Naive thymus-derived CD8-positive, alpha-beta T cell (primary cell): Measurements from ENCODE around the gene IRF2BPL. TPM values are rescaled to one million over a fixed set of nuclear protein-coding genes. Genes with fewer than 3 reads are reported as not detected.

Experiments
- ATAC-seq, 2 donors: fragments of 150-1000 bp; cut with Tn5 transposase in 1 of 2; sonication (Bioruptor Pico), chemical (Tn5 transposase) in 1 of 2; 1 replicate in 1 of 2; 2 replicates in 1 of 2; pipeline ENCODE4 v1.10.0; 2021; ENCODE audit warnings: mild to moderate bottlenecking in 2 of 2, moderate library complexity in 2 of 2
- POLR2A ChIA-PET: fragments of 350-600 bp; sonication (Branson Sonifier 250); formaldehyde crosslinking; loops from one replicate; lab custom pipeline; 2021; ENCODE audit warnings: antibody characterized with exemption; lab: Charles Lee
- DNase-seq, 10 donors: peaks; one replicate each; pipeline versions ENCODE4 v3.0.0 to v3.0.0-alpha.2; 2020 to 2022
- H3K27ac Mint-ChIP-seq, 10 donors: one replicate each; pipeline ENCODE4 v1.8.0; 2020 to 2022; ENCODE audit warnings: mild to moderate bottlenecking in 10 of 10, mixed read lengths in 10 of 10, moderate library complexity in 4 of 10, inconsistent platforms in 1 of 10
- H3K27me3 Mint-ChIP-seq, 5 donors: one replicate each; pipeline ENCODE4 v1.8.0; 2021 to 2022; ENCODE audit warnings: mixed read lengths in 5 of 5
- H3K36me3 Mint-ChIP-seq, 3 donors: one replicate each; pipeline ENCODE4 v1.8.0; 2020 to 2022; ENCODE audit warnings: mixed read lengths in 3 of 3, mild to moderate bottlenecking in 2 of 3, inconsistent platforms in 1 of 3
- H3K4me1 Mint-ChIP-seq, 4 donors: one replicate each; pipeline ENCODE4 v1.8.0; 2021 to 2022; ENCODE audit warnings: mixed read lengths in 4 of 4
- H3K4me3 Mint-ChIP-seq, 10 donors: one replicate each; pipeline ENCODE4 v1.8.0; 2020 to 2022; ENCODE audit warnings: mild to moderate bottlenecking in 10 of 10, mixed read lengths in 10 of 10, moderate library complexity in 6 of 10, inconsistent platforms in 1 of 10
- H3K9me3 Mint-ChIP-seq, 9 donors: one replicate each; pipeline ENCODE4 v1.8.0; 2020 to 2022; ENCODE audit warnings: mixed read lengths in 9 of 9, mild to moderate bottlenecking in 3 of 9, inconsistent platforms in 1 of 9, moderate library complexity in 1 of 9
- polyA plus RNA-seq, 3 donors: library from polyadenylated mRNA; unstranded; fragments of 300-500 nt; fragmentation: Illumina TruSeq; gene quantifications; one replicate each; pipeline ENCODE4 v1.2.3, GENCODE V29; 2021
- total RNA-seq, 8 experiments: library from RNA in 2 of 8; stranded (reverse) in 2 of 8; gene quantifications; one replicate each; pipeline ENCODE4 v1.2.3 and lab custom pipeline; 2021 to 2026

IRF2BPL gene
- total and polyA plus RNA-seq, 5 experiments from 2014 or later = 1.9 to 26.5 (median 3.3) TPM

DNA sequence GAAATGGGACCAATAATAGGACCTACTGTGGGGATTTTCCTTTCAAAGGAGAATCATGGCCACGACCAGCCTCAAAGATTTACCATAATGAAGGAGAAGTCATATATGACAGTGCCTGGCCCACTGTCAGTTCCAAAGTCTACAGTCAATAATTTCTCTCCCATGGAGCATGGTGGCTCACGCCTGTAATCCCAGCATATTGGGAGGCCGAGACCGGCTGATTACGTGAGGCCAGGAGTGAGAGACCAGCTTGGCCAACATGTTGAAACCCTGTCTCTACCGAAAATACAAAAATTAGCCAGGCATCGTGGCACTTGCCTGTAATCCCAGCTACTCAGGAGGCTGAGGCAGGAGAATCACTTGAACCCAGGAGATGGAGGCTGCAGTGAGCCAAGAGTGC is 13.8 kb downstream of the IRF2BPL start:
- POLR2A ChIA-PET = interaction anchor here (1.3 to 2.0 kb wide), 2 partner anchors 10 to 25 kb away, joined by 3 to 5 read pairs; no protein-coding TSS in a partner anchor
- DNase-seq = no peak
- Mint-ChIP-seq H3K36me3 (no peaks in the 10 kb centered on the region), H3K27ac (no peak overlapping the region), H3K27me3 (peaks cover 0 to 4% (median 0%) of the 10 kb centered on the region in 5 donors), H3K9me3 (no peaks in the 10 kb centered on the region), H3K4me3 (no peak overlapping the region), H3K4me1 (peaks cover 5 to 16% (median 12%) of the 10 kb centered on the region in 4 donors)
- no peak for ATAC-seq

- Mint-ChIP-seq H3K4me1 (peaks cover 5 to 16% (median 12%) of the 10 kb centered on the region in 4 donors), H3K27ac (no peak overlapping the region), H3K27me3 (peaks cover 0 to 4% (median 0%) of the 10 kb centered on the region in 5 donors), H3K4me3 (no peak overlapping the region), H3K9me3 (no peaks in the 10 kb centered on the region), H3K36me3 (no peaks in the 10 kb centered on the region)
- DNase-seq (no peak), ATAC-seq (no peak)
- POLR2A ChIA-PET = interaction anchor here (0.5 to 2.0 kb wide), 3 partner anchors 11 to 27 kb away, joined by 3 to 5 read pairs (median 5); no protein-coding TSS in a partner anchor
Measured at GRCh38 chr14:77014004-77014604, 14.4 kb downstream of the IRF2BPL start.

- Mint-ChIP-seq H3K4me1 (peaks cover 5 to 16% (median 12%) of the 10 kb centered on the region in 4 donors), H3K4me3 (no peak overlapping the region), H3K36me3 (no peaks in the 10 kb centered on the region), H3K9me3 (no peaks in the 10 kb centered on the region), H3K27me3 (peaks cover 0 to 4% (median 0%) of the 10 kb centered on the region in 5 donors), H3K27ac (peak overlapping the region in 3 of 10 donors; percentile 20 to 90 (median 87))
- POLR2A ChIA-PET = no interaction called here
- DNase-seq (no peak), ATAC-seq (no peak)
Measured at GRCh38 chr14:77012193-77012765, 16.2 kb downstream of the IRF2BPL start.

DNA sequence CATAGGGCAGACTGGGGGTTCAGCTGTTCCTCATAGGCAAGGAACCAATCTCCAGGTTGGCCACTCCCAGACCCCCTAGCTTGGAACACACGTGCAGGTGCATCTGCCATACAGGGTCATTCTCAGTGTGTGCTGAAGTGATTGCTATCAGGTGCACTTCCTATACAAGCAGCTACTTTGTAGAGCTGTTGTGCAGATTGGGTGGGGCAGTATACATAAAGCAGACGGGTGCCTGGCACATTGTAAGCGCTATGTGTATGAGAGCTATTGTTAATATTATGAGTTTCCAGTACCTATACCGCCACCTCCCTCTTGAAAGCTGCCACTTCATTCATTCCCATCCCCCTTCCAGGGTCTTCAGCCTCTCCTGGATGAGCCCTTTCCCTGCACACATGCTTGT is 17.3 kb downstream of the IRF2BPL start:
- Mint-ChIP-seq H3K4me1 (peaks cover 5 to 16% (median 12%) of the 10 kb centered on the region in 4 donors), H3K27ac (peak overlapping the region in 1 of 10 donors; percentile 12), H3K4me3 (no peak overlapping the region), H3K27me3 (peaks cover 0 to 4% (median 0%) of the 10 kb centered on the region in 5 donors), H3K36me3 (no peaks in the 10 kb centered on the region), H3K9me3 (no peaks in the 10 kb centered on the region)
- DNase-seq (no peak), ATAC-seq (no peak)
- POLR2A ChIA-PET = interaction anchor here (0.6 to 1.2 kb wide), 2 partner anchors 17 to 24 kb away, joined by 3 to 5 read pairs; no protein-coding TSS in a partner anchor

- Mint-ChIP-seq H3K27me3 (peaks cover 0 to 4% (median 0%) of the 10 kb centered on the region in 5 donors), H3K4me3 (no peak overlapping the region), H3K4me1 (peaks cover 9 to 17% (median 14%) of the 10 kb centered on the region in 4 donors), H3K36me3 (no peaks in the 10 kb centered on the region), H3K9me3 (no peaks in the 10 kb centered on the region), H3K27ac (no peak overlapping the region)
- ATAC-seq (no peak), DNase-seq (no peak)
- POLR2A ChIA-PET = interaction anchor here (0.6 kb wide), 1 partner anchor 39 kb away, joined by 3 read pairs; no protein-coding TSS in a partner anchor
Measured at GRCh38 chr14:77009014-77009413, 19.5 kb downstream of the IRF2BPL start.

GRCh38 chr14:77008541-77008940 is 20.0 kb downstream of the IRF2BPL start:
- no peaks in the 10 kb centered on the region for H3K9me3 Mint-ChIP-seq
- DNase-seq = no peak
- H3K4me1 Mint-ChIP-seq = peaks cover 9 to 17% (median 14%) of the 10 kb centered on the region in 4 donors
- H3K27me3 Mint-ChIP-seq = peaks cover 0 to 4% (median 0%) of the 10 kb centered on the region in 5 donors
- no peak for ATAC-seq
- peak overlapping the region in 2 of 10 donors; percentile 23 to 63 for H3K27ac Mint-ChIP-seq
- H3K36me3 Mint-ChIP-seq = no peaks in the 10 kb centered on the region
- no peak overlapping the region for H3K4me3 Mint-ChIP-seq
- POLR2A ChIA-PET = no interaction called here

- peaks cover 9 to 17% (median 14%) of the 10 kb centered on the region in 4 donors for H3K4me1 Mint-ChIP-seq
- ATAC-seq (no peak), DNase-seq (no peak)
- no peaks in the 10 kb centered on the region for H3K9me3 Mint-ChIP-seq
- POLR2A ChIA-PET = no interaction called here
- H3K27ac Mint-ChIP-seq = peak overlapping the region in 3 of 10 donors; percentile 23 to 63 (median 25)
- peaks cover 0 to 4% (median 0%) of the 10 kb centered on the region in 5 donors for H3K27me3 Mint-ChIP-seq
- H3K36me3 Mint-ChIP-seq = no peaks in the 10 kb centered on the region
- H3K4me3 Mint-ChIP-seq = no peak overlapping the region
Measured at GRCh38 chr14:77007975-77008421, 20.5 kb downstream of the IRF2BPL start.

DNA sequence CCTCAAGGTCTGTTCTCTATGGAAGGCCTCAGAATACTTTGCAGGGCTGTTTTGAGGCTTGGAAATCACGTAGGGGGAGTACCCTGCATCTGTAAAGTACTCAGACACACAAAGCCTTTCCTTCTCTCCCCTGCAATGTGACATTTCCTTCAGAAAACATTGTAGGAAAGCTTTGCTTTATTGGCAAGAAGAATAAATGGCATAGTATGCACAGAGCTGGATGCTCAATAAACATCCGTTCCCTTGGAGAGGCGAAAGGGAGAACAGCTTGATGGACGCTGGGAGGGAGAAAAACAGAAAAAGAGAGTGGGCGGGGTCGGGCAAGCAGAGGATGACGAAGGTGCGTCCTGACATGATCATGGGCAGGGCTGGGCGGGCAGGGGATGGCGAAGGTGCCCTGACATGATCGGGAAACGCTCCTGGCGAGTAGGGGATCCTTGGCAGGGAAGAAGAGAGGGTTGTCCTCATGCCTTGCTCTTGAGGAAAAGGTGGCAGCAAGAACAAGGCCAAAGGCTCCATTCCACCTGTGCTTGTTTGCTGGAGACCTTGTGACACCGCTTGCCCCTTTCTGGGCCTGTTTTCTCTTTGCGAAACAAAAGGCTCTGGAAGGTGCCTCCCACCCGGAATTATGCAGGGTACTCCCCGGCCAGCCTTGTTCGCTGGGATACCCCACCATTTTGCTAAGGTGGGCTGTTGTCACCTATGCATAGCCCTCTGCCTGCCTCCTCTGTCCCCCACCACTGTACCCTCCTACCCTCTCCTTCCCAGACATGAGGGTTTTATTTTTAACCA is 21.1 kb downstream of the IRF2BPL start:
- Mint-ChIP-seq H3K4me3 (no peak overlapping the region), H3K36me3 (no peaks in the 10 kb centered on the region), H3K4me1 (peaks cover 7 to 17% (median 10%) of the 10 kb centered on the region in 4 donors), H3K9me3 (no peaks in the 10 kb centered on the region), H3K27ac (peak overlapping the region in 2 of 10 donors; percentile 27 to 72), H3K27me3 (peaks cover 0 to 2% (median 0%) of the 10 kb centered on the region in 5 donors)
- ATAC-seq = no peak
- DNase-seq = no peak
- POLR2A ChIA-PET = interaction anchor here (1.2 kb wide), 1 partner anchor 11 kb away, joined by 4 read pairs; no protein-coding TSS in a partner anchor

GRCh38 chr14:77006132-77006531 is 22.4 kb downstream of the IRF2BPL start:
- H3K4me3 Mint-ChIP-seq = no peak overlapping the region
- POLR2A ChIA-PET = interaction anchor here (0.7 to 1.2 kb wide), 2 partner anchors 10 to 86 kb away, joined by 4 read pairs; no protein-coding TSS in a partner anchor
- H3K9me3 Mint-ChIP-seq = no peaks in the 10 kb centered on the region
- DNase-seq (no peak), ATAC-seq (no peak)
- peak overlapping the region in 5 of 10 donors; percentile 25 to 79 (median 34) for H3K27ac Mint-ChIP-seq
- H3K27me3 Mint-ChIP-seq = no peaks in the 10 kb centered on the region
- H3K4me1 Mint-ChIP-seq = peaks cover 0 to 11% (median 3%) of the 10 kb centered on the region in 4 donors
- H3K36me3 Mint-ChIP-seq = no peaks in the 10 kb centered on the region

DNA sequence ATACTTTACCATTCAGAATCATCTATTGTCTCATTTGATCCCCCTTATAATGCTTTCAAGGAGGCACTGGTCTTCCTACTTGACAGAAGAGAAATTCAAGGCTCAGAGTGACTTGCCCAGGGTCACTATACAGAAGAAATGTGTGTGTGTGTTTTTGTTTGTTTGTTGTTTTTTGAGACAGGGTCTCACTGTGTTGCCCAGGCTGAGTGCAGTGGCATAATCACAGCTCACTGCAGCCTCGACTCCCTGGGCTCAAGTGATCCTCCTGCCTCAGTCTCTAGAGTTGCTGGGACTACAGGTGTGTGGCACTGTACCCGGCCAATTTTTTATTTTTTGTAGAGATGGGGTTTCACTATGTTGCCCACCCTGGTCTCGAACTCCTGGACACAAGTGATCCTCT is 22.9 kb downstream of the IRF2BPL start:
- no peaks in the 10 kb centered on the region for H3K36me3 Mint-ChIP-seq
- POLR2A ChIA-PET = interaction anchor here (0.7 kb wide), 1 partner anchor 86 kb away, joined by 4 read pairs; no protein-coding TSS in a partner anchor

GRCh38 chr14:77004711-77005460 is 23.6 kb downstream of the IRF2BPL start:
- Mint-ChIP-seq H3K27me3 (peaks cover 0 to 4% (median 0%) of the 10 kb centered on the region in 5 donors), H3K9me3 (peaks cover 0 to 2% (median 0%) of the 10 kb centered on the region in 9 donors), H3K4me3 (no peak overlapping the region), H3K27ac (peak overlapping the region in 1 of 10 donors; percentile 33), H3K4me1 (peaks cover 7 to 17% (median 11%) of the 10 kb centered on the region in 4 donors), H3K36me3 (no peaks in the 10 kb centered on the region)
- ATAC-seq = no peak
- POLR2A ChIA-PET = no interaction called here
- no peak for DNase-seq

More for the DNA sequence above, 22.9 kb downstream of the IRF2BPL start:
- DNase-seq (no peak), ATAC-seq (no peak)
- Mint-ChIP-seq H3K4me1 (peaks cover 3 to 13% (median 8%) of the 10 kb centered on the region in 4 donors), H3K4me3 (no peak overlapping the region), H3K27me3 (peaks cover 0 to 3% (median 0%) of the 10 kb centered on the region in 5 donors), H3K9me3 (peaks cover 0 to 2% (median 0%) of the 10 kb centered on the region in 9 donors), H3K27ac (peak overlapping the region in 2 of 10 donors; percentile 33 to 34)
